NCI-H510A (cell line): ENCODE results near the gene SYNGR3.
A peak's percentile ranks its signal among the peaks of the same experiment; 100 is the strongest.

Experiments used
- DNase-seq: peaks from one replicate; lab custom pipeline; 2025; lab: John Stamatoyannopoulos, UW

SYNGR3 gene

DNA sequence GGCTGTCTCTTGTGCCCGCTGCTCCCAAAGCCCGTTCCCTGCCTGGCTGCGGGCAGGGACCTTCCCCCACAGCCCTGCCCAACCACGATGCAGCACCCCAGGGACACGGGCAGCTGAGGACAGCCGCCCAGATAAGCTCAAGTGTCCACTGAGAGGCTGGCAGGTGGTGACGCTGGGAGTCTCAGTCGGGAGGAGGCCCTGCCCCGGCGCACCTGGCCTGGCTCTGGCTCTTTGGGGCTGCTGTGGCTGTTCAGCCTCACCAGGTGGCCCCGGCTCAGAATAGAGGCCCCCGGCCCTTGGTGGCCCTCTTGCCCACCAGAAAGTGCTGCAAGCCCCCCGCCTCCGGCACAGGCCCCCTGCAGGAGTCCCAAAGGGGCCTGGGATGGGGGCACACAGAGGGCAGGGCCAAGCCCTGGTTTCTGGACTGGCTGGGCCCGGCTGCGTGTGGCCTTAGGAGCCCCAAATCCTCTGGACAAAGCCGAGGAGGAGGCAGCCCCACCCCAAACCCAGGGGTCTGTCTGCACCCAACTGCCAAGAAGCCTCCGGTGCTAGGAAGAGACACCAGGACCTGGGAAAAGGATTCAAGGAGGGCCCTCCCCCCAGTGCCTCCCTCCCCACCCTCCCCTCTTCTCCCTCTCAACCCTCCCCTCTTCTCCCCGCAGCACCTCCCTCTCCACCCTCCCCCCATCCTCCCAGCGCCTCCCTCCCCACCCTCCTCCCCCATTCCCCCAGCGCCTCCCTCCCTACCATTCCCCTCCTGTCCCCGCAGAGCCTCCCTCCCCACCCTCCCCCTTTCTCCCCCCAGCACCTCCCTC lies 52.6 kb downstream of the SYNGR3 start:
- peak; percentile 87 for DNase-seq

DNA sequence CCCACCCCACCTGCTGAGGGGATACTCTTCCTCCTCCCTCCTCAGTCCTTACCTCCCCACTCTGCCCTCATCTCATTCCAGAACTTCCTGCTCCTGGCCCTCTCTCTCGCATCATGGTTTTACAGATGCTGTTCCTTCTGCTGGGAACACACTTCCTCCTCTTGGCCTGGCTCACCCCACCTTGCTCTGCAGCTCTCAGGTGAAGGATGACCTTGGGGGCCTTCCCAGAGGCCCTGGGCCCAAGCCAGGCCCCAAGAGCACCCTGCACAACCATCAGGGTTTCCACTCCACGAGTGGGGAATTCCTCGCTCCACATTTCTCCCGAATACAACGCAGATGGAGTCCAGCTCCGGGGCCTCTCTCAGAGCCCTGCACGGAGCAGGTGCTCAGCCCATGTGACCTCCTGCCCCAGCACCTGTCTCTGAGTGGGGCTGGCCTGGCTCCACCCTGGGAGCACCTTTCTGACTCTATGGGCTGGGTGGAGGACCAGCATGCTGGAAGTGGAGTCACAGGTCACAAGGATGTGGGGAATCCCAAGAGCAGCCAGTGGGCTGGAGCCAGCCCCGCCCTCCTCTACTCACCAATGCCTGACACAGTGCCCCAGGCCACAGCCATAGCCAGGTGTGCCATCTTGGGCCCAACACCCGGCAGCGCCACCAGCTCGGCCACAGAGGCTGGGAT lies 53.4 kb downstream of the SYNGR3 start:
- DNase-seq, result peak; percentile 69
